DND-41 (cell line): Measurements from ENCODE around the gene TOPAZ1.

Source experiments
- EZH2 ChIP-seq: IDR thresholded peaks from 3 replicates; pipeline ENCODE4 v1.6.1; 2012; ENCODE audit warnings: borderline replicate concordance, low read depth, mild to moderate bottlenecking, moderate library complexity, low read length, inconsistent platforms; ENCODE audit not compliant: severe bottlenecking
- TF ChIP-seq, protein P1 (sequence below): IDR thresholded peaks from 2 replicates; pipeline ENCODE4 v1.5.1; 2012; ENCODE audit warnings: borderline replicate concordance, low read length, moderate library complexity, mild to moderate bottlenecking; ENCODE audit not compliant: poor library complexity, severe bottlenecking; ENCODE audit errors: extremely low read depth

- TF ChIP-seq, protein P1, sequence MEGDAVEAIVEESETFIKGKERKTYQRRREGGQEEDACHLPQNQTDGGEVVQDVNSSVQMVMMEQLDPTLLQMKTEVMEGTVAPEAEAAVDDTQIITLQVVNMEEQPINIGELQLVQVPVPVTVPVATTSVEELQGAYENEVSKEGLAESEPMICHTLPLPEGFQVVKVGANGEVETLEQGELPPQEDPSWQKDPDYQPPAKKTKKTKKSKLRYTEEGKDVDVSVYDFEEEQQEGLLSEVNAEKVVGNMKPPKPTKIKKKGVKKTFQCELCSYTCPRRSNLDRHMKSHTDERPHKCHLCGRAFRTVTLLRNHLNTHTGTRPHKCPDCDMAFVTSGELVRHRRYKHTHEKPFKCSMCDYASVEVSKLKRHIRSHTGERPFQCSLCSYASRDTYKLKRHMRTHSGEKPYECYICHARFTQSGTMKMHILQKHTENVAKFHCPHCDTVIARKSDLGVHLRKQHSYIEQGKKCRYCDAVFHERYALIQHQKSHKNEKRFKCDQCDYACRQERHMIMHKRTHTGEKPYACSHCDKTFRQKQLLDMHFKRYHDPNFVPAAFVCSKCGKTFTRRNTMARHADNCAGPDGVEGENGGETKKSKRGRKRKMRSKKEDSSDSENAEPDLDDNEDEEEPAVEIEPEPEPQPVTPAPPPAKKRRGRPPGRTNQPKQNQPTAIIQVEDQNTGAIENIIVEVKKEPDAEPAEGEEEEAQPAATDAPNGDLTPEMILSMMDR = no peak
- no peak for TF ChIP-seq EZH2
These were observed 12.8 kb upstream of the TOPAZ1 start for GRCh38 chr3:44228900-44229299.
